Muscle of back (tissue), 11 donors: ENCODE data around the gene NID1. TPM values are rescaled to one million over a fixed set of nuclear protein-coding genes. Genes with fewer than 3 reads are reported as not detected.
"Not testable (repeated sequence)": the region's sequence is repeated elsewhere in the genome, so short reads cannot be mapped to it uniquely, and the experiment has no call there.

Source experiments
- DNase-seq, 3 donors: peaks; one replicate each; pipeline versions ENCODE4 v3.0.0 to v3.0.0-alpha.2; 2013
- polyA plus RNA-seq, 10 donors: library from polyadenylated mRNA; unstranded; fragments of 120-200 nt; gene quantifications; one replicate each; pipeline ENCODE4 v1.2.1, GENCODE V29; 2013; ENCODE audit not compliant: insufficient read length in 10 of 10

Gene NID1
- polyA plus RNA-seq, 10 donors = 242 to 365 (median 282) TPM

- no peak for DNase-seq
Measured at GRCh38 chr1:235942625-235942934, 122.3 kb downstream of the NID1 start.

- no peak for DNase-seq
Measured at GRCh38 chr1:235941876-235942624, 122.8 kb downstream of the NID1 start.

- DNase-seq = no peak
Measured at GRCh38 chr1:235940285-235940684, 124.6 kb downstream of the NID1 start.

GRCh38 chr1:235939480-235939775 lies 125.5 kb downstream of the NID1 start:
- no peak for DNase-seq

GRCh38 chr1:235938709-235939479 lies 126.0 kb downstream of the NID1 start:
- peak in 1 of 3 donors; percentile 22 for DNase-seq

- DNase-seq = no peak
Measured at GRCh38 chr1:235937123-235937522, 127.8 kb downstream of the NID1 start.

- peak in 1 of 3 donors; percentile 42 for DNase-seq
Measured at GRCh38 chr1:235935235-235936225, 129.4 kb downstream of the NID1 start.

- DNase-seq = no peak
Measured at GRCh38 chr1:235933766-235934116, 131.1 kb downstream of the NID1 start.

- DNase-seq = no peak
Measured at GRCh38 chr1:235933017-235933765, 131.7 kb downstream of the NID1 start.

- DNase-seq = no peak
Measured at GRCh38 chr1:235932090-235932510, 132.8 kb downstream of the NID1 start.

GRCh38 chr1:235931171-235931738 lies 133.6 kb downstream of the NID1 start:
- DNase-seq = no peak

- DNase-seq = no peak
Measured at GRCh38 chr1:235930543-235930942, 134.3 kb downstream of the NID1 start.

- no peak for DNase-seq
Measured at GRCh38 chr1:235929216-235929615, 135.7 kb downstream of the NID1 start.

GRCh38 chr1:235928197-235928596 lies 136.7 kb downstream of the NID1 start:
- no peak for DNase-seq

- not testable (repeated sequence) for DNase-seq
Measured at GRCh38 chr1:235927551-235927950, 137.3 kb downstream of the NID1 start.

Other genes starting within 250 kb of the NID1 start
- gene LYST, start 198.2 kb downstream of the NID1 start, polyA plus RNA-seq = 10 to 100 TPM in 1 of 10 donors, 1 to 10 TPM in 9; 4.7 to 11.9 (median 7.8) TPM
- 10 to 100 TPM in 2 of 10 donors, 1 to 10 TPM in 8; 4.5 to 13.9 (median 5.5) TPM for gene GPR137B, start 77.4 kb upstream of the NID1 start, polyA plus RNA-seq
- 1 to 10 TPM; 2.0 to 4.5 (median 3.4) TPM for gene ERO1B, start 216.9 kb upstream of the NID1 start, polyA plus RNA-seq